Stimulated activated CD4-positive, alpha-beta T cell treated with anti-CD3 and anti-CD28 coated beads, Interleukin-15, amount 100 ng/mL, for 1 hour (primary cell): ENCODE measurements around the gene C12orf60.
"Not testable (repeated sequence)": the region's sequence is repeated elsewhere in the genome, so short reads cannot be mapped to it uniquely, and the experiment has no call there.

Experiments used
- DNase-seq, 2 donors: peaks; one replicate each; pipeline ENCODE4 v3.0.0-alpha.2; 2020; ENCODE audit warnings: low read depth in 1 of 2, low spot score in 1 of 2

Gene C12orf60, protein sequence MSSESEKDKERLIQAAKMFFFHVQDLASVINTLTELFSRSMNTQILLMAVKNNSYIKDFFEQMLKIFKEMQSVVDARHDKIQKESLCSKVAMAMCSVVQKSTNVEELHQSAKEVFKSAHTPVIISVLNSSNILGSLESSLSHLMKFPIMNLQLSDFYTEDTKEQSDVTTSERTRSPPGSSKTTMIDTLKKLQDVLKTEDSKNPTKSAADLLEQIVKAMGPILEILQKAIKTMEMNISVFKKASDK

DNA sequence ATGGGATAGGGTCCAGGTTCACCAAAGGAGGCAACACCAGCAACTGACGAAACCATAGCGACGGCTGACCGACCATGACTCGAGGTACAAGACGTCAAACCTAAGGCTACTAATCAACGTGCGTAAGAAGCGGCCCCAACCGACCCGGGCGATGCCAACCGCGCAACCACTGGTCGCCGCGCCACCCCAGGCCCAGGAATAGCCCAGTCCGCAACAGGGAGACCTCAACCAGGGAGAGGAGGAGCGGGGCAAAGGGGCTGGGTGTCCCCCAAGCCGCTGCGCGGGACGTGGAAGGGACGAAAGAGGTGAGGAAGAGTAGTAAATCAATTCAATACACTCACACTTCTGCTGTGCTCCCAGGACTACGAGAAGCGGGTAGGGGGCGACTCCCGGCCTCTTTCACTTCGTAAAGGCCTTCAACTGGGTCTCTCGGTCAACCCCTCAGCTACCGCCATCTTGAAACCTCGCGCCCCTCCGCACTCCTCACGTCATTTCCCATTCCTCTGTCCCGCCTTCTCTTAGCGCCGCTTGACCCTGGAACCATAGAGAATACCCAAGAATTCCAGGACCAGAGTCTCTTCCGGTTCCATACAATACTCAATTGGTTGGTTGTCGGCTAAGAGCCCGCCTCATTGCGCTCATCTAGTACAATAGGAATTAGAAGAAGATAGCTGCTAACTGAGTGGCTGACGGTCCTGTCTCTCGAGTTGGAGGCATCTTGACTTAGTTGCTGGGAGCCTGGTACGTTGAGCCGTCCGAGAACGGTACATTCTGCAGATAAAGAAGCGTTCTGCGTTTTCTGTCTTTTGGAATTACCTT lies at the start of gene C12orf60, which contains the start of gene WBP11:
C12orf60 (plus strand) TSS at position 660 of the 819 bp plus-strand sequence. CDS start 19,266 bp downstream, outside the sequence.
WBP11 (minus strand) TSS at position 468 of the 819 bp plus-strand sequence. CDS start 2,095 bp downstream, outside the sequence.
- DNase-seq: peak; percentile 68 to 70

DNA sequence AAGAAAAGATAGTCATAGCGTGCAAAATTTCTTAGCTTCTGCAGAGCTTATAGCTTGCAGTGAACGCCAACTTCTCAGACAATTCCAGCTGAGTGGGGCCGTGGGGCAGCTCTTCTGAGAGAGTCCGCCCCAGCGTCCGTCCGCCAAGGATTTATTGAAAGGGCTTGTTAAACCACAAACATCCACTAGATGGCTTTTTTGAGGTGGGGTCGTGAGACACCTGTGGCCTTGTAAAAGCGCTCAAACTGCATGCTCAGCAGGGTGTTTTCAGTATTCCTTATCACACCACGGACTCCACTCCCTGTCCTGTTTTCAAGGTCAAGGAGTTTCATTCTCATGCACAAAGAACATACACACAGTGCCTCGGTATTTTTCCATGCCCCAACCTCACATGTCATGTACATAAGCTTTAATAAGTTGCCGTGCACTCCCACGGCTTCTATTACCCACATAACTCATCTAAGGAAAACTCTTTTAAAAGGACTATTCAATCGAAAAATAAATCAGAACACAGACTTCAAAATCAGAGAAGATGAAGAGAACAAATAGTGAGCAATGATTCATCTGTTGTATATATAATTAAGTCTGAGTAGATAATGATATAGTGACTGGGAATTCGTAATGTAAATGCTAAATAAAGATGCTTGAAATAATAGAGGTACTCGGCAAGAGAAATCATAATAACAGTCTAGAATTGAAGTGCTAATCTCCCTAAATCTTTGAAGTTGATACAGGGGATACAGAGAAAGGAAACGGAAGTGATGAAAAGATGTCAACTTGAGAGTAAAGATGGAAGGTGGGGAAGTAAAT lies 46.9 kb upstream of the C12orf60 start:
- DNase-seq: no peak

DNA sequence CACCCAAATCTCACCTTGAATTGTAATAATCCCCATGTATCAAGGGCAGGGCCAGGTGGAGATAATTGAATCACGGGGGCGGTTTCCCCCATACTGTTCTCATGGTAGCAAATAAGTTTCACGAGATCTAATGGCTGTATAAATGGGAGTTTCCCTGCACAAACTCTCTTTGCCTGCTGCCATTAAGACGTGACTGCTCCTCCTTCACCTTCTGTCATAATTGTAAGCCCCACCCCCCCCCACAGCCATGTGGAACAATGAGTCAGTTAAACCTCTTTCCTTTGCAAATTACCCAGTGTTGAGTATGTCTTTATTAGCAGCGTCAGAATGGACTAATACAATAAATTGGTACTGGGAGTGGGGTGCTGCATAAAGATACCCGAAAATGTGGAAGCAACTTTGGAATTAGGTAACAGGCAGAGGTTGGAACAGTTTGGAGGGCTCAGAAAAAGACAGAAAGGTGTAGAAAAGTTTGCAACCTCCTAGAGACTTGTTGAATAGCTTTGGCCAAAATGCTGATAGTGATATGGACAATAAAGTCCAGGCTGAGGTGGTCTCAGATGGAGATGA lies 43.7 kb upstream of the C12orf60 start:
- DNase-seq: not testable (repeated sequence)

DNA sequence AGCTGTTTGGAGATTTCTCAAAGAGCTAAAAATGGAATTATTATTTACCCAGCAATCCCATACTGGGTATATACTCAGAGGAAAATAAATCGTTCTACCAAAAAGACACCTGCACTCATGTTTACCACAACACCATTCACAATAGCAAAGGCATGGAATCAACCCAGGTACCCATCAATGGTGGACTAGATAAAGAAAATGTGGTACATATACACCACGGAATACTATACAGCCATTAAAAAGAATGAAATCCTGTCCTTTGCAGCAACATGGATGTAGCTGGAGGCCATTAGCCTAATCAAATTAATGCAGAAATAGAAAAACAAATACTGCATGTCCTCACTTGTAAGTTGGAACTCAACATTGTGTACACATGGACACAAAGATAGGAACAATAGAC lies 38.1 kb upstream of the C12orf60 start:
- DNase-seq: no peak

DNA sequence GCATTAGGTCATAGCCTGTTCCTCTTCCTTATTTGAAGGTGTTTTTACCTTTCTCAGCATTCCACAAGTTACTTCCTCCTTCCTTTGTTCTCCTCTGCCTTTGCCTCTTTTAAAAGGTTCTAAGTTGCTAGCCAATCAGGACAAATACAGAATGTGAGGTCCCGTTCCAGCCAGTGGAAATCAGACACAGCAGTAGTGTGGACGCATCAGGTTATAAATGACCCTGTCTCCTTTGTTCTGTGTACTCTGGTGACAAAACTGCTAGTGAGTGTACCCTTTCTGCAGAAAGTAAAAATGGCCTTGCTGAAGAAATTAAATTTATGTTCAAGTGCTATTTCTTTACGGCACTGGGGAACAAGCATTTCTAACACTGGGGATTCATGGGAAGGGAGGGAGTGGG lies 37.5 kb upstream of the C12orf60 start:
- not testable (repeated sequence) for DNase-seq

DNA sequence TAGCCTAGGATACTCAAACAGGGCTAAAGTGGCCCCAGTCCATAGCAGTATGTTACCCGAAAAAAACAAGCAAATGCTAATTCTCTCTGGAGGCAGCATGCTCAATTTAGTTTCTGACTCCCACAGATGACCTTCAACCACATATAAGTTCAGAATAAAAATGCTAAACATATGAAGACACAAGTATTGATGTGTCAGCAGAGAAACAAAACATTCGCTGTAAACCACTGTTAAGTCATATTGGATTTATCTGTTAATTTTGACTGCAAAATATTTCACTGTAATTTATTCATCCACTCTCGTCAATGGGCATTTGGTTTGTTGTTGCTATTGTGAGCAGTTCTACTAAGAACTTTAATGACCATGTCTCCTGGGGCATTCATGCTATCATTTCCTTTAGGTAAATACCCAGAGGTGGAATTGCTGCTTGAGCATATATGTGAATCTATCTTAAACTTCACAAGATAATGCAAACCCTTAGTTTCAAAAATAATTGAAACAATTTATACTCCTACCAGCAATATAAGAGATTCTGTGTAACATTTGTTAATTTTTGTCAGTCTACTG lies 36.7 kb upstream of the C12orf60 start:
- no peak for DNase-seq

DNA sequence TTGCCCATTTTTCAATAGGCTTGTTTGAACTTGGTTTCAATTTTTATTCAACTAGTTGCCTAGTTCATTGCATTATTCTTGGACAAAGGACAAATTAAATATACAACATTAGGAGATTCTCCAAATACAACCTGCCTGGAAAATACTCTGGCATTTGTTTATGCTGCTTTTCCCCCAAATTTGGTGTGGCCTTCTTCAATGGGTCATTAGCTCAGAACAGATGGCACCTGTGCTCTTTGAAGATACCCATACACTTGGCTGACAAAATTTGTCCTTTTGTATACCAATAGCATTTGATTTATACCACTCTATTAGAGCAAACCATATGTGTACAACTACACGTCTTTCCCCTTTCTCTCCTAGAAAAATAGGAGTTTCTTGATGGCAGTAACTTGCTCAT lies 35.9 kb upstream of the C12orf60 start:
- DNase-seq: no peak

DNA sequence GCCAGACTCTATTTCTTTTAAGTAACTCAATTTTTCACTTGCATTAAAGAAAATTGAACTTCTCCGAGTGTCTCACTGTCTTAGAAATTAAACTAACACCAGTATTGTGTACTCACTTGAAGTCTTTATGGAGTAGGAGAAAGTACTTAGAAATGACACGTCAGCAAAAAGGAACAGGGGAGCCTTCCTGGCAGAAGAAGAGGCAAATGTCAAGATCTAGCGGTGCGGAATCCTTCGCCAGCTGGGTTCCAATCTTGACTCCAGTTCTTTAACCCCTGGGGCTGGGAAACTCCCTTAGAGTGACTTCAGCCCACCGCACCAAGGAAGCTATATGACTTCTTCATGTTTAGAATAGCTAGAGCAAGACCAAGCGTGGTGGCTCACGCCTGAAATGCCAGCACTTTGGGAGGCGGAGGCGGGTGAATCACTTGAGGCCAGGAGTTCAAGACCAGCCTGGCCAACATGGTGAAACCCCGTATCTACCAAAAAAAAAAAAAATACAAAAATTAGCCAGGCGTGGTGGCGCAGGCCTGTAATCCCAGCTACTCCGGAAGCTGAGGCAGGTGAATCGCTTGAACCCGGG lies 34.6 kb upstream of the C12orf60 start:
- DNase-seq: no peak

DNA sequence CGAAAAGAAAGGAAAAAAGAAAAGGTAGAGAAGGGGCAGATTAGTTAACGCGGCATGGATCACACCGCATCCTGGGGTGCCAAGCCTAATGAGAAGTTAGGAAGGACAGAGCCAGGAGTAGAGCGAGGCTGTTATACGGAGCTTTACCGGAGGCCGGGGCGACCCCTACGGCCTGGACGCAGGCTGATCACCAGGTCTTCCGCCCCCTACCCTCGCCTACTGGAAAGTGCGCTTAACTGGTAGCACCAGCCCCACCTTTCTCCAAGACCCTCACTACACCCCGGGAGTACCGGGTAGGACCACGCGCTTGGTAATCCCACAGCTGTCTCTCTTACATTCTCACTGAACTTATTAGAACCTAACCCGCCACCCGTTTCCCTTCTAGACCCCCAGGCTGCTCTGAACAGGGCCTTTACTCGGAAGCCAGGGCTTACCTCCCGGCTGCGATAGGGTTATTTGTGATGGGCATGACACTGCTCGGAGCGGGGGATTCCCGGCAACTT lies 34.0 kb upstream of the C12orf60 start:
- peak in 1 of 2 donors; percentile 14 for DNase-seq

DNA sequence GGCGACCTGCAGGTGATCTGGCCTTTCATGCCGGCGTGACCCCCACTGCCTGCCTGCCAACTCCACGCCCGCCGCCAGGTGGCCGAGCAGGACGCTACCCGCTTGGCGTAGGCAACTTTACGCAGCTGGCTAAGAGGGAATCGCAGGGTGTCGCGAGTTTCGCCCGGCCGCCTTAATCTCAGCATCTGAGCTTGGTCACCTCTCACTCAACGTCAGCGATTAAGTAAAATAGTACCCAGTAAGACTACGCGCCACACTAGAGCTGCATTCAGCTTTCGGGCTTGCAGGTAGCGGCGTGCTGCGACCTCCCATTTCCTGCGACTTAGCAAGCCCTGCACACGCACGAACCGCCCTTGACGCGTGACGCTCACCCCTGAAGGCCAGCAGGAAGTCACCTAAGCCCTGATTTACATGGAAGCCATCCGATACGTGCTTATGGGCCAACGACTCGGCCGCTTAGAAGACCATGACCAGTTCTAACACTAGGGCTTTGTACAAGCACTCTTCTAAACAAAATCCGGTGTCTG lies 33.4 kb upstream of the C12orf60 start:
- peak; percentile 75 to 83 for DNase-seq

DNA sequence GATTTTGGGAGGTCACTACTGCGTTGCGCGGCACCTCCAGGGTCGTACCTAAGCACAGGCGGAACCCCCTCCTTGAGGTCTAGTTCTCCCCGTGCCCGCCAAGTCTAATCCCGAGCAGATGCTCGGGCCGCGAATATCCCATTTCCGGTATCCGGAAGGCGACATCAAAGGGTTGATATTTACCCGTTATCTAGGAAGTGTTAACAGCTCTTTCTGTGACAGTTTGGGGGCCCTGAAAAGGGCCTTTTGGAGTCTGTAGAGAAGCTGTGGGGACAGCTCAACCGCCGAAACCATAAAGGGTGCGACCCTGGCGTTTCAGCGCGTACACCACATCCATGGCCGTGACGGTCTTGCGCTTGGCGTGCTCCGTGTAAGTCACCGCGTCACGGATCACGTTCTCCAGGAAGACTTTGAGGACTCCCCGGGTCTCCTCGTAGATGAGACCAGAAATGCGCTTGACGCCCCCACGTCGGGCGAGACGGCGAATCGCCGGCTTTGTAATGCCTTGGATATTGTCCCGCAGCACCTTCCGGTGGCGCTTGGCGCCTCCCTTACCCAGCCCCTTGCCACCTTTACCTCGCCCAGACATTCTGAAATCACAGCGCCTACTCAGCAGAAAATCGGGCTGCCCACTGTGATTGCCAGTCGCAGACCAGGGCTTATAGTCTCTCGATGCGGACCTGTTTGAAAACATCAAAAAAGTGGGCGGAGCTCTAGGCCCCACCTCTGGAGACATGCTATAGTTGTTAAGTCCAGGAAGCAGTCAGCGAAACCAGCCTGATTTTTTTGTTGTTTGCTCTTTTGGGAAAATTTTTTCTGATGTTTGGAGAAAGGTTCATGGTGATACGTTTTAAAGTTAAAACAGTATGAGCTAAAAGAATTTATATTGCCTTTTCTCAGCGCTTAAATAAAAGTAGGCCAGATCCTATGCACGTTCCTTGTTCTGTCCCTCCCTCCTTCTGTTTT lies 32.7 kb upstream of the C12orf60 start:
- DNase-seq: peak; percentile 77 to 87

DNA sequence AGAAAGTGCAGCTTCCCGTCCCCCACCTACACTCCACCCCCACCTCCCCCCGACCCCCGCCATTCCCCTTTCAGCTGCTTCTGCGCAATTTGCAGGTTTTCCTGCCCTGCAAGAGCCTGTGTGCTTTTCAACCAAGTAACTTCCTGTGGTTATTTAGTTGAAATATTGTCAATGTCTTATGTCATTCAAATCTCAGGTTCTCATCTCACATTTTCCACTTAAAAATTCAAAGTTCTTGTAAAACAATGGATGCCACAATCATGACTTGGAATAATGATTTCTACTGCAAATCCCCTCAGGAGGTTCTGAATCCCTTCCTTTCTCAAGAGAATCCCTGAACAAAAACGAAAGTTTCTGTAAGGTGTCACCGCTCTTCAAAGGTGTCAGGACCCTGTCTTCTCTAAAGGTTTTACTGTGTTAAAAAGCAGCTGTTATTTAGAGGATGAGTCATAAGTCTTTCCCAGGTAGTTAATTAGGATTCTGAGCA lies 31.8 kb upstream of the C12orf60 start:
- DNase-seq: no peak

DNA sequence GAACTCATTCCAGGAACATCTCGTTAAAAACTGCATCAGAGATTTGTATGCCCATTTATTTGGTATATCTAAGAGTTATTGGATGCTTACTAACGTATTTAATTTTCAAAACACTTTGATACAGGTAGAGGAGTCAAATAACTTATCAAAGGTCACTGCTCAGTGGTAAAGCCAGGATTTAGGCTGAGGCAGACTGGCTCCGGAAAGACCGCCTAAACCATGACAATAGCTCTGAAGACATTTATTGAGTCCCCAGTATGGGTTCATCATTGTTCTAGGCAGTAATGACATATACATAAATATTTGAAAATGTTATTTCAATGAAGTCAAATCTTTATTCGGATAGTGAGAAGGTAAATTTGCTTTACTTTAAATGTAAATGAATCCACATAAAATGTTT lies 30.5 kb upstream of the C12orf60 start:
- no peak for DNase-seq

DNA sequence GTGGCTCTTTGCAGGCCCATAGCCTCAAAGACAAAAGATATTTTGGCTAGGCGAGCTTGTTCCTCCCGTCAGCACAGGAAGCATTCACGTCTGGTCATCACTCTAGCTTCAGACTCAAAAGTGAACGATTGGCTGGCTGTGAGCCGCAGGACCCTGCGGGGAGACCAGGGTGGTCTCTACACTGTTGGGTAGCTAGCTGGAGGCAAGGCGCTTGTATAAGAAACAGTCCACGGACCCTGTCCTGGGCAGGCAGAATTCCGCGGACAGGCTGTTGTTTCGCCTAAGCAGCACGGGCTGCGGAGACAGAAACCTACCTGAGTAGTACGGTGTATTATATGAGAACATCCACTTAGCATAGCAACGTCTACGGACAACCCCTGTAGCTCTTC lies 29.8 kb upstream of the C12orf60 start:
- DNase-seq: no peak

DNA sequence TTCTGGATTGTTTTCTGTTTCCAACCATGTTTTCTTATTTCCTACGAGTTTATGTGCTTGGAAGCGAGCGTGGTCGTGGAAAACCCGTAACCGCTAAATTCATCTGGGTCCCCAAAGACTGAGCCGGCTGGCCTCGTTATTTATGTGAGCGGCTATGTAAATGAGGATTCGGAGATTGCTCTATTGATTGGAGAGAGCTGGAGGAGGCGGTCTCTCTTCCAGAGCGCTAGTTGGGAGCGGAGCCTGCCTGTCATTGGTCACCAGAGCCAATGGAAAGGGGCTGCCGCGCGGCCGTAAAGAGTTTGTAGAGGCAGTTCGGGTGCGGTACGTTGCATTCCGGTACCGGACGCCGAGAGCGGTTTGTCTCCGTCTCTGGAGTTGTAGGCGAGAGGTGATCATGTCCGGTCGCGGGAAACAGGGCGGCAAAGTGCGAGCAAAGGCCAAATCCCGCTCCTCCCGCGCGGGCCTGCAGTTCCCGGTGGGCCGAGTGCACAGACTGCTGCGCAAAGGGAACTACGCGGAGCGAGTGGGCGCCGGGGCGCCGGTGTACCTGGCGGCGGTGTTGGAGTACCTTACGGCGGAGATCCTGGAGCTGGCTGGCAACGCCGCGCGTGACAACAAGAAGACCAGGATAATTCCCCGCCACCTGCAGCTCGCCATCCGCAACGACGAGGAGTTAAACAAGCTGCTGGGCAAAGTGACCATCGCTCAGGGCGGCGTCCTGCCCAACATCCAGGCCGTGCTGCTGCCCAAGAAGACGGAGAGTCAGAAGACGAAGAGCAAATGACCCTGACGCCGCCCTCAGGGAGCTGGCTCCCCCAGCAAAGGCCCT lies 29.2 kb upstream of the C12orf60 start:
- peak; percentile 71 to 73 for DNase-seq

DNA sequence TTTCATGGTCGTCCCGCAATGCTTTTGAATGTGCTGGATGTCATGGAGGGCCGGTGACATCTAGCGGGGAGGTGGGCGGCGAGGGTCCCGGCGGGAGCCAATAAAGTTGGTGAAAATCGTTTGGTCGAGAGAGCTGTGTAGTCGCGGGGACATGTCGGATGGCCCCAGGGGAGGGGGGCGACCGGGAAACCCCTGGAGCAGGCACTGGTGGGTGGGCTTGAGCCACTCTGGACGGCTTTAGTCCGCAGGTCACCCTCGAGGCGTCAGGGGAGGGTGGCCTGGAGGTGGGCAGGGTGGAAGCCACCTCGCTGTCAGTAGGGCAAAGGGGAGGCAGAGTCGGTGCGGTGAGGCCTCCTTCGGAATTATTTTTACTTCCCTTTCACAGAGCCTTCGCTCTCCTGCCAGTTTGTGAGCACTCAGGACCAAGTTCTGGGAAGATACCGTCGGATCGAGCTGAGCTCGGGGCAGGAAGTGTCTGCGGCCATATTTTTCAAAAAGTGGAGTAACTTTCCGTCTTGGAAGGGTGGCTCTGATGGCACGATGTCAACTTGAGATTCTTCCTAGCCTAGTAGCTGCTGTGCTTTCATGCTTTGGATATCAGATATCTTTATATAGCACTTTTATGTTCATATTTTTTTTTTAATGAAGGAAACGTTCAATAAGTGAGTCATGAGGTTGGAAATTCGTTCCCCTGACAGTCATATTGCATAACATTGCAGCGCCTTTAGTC lies 28.4 kb upstream of the C12orf60 start:
- no peak for DNase-seq

DNA sequence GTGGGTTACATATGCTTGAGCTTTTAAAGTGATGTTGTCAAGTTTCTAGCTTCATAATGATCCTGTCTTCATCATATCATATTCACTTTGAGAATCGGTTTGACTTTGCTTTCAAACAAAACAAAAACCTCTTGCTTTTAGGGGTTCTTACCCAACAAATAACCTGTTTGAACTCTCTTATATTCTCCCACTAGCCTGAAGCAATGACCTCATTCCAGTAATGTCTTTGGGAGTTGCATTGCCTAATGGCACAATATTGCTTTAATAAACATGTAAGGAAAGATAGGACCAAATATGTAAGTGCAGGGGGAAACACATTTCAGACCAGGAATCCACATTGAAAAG lies 27.9 kb upstream of the C12orf60 start:
- DNase-seq: no peak
